Measurements from ENCODE around the gene KIF5C.

KIF5C gene

DNA sequence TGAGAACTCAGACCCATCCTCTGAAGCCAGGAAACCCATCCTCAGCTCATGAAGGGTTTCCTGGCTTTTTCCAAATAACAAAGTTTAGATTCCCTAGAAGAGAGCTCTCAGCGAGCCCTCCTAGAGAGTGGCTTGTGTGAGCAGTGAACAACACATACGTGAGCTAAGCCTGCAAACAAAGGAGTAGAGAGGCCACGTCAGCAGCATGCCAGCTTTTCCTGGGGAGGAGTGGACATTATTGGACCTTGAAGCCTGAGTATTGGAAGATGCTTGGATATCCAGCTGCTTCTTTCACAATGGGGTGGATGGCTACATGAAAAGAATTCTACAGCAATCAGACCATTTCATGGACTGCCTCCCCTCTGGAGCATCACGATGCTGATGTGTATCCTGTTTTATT is 21.1 kb downstream of the KIF5C start:
- Histone ChIP-seq H3K9me3 (ENCODE audit: severe bottlenecking) (no peaks in the 10 kb centered on the region), H3K4me1 (ENCODE audit: insufficient read depth, poor library complexity, severe bottlenecking) (no peaks in the 10 kb centered on the region), H3K36me3 (ENCODE audit: low read depth) (no peaks in the 10 kb centered on the region), H3K4me3 (ENCODE audit: severe bottlenecking) (no peak overlapping the region), H3K27ac (ENCODE audit: poor library complexity, severe bottlenecking) (no peak overlapping the region), H3K27me3 (ENCODE audit: insufficient read depth, poor library complexity, severe bottlenecking) (no peaks in the 10 kb centered on the region)
- TF ChIP-seq, protein P1, sequence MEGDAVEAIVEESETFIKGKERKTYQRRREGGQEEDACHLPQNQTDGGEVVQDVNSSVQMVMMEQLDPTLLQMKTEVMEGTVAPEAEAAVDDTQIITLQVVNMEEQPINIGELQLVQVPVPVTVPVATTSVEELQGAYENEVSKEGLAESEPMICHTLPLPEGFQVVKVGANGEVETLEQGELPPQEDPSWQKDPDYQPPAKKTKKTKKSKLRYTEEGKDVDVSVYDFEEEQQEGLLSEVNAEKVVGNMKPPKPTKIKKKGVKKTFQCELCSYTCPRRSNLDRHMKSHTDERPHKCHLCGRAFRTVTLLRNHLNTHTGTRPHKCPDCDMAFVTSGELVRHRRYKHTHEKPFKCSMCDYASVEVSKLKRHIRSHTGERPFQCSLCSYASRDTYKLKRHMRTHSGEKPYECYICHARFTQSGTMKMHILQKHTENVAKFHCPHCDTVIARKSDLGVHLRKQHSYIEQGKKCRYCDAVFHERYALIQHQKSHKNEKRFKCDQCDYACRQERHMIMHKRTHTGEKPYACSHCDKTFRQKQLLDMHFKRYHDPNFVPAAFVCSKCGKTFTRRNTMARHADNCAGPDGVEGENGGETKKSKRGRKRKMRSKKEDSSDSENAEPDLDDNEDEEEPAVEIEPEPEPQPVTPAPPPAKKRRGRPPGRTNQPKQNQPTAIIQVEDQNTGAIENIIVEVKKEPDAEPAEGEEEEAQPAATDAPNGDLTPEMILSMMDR (IDR thresholded peaks at IDR 0.05; ENCODE audit: poor library complexity, severe bottlenecking), result no peak
- no peak for DNase-seq (ENCODE audit: low spot score)
- ATAC-seq (ENCODE audit: low read depth), result no peak

DNA sequence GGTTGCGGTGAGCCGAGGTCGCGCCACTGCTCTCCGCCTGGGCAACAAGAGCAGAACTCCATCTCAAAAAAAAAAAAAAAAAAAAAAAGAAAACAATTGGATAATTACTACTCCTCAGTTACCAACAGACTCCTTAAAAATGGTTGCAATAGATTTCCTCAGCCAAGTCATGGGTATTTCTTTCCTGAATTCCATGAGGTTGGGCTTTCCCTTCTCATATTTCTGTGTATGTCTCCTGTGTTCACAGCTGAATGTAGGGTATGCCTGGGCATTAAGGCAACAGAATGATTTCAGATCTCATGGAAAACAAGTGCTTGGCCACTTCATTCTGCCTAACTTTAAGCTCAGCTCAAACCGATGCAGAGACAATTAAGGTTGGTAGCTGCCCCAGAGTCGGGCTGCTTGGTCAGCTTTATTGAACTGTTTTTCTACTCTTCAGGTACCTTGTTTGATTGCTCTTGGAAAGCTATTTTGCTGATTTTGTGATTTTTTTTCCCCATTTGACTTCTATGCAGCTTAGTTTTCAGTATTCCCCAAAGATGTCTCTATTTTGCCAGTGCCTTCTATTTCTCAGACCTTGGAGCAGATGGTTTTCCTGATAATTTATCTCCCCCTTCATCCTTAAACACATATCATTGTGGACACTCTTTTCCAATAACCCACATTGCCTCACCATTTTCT is 24.8 kb downstream of the KIF5C start:
- Histone ChIP-seq H3K27ac (ENCODE audit: poor library complexity, severe bottlenecking) (no peak overlapping the region), H3K9me3 (ENCODE audit: severe bottlenecking) (no peaks in the 10 kb centered on the region), H3K36me3 (ENCODE audit: low read depth) (no peaks in the 10 kb centered on the region), H3K27me3 (ENCODE audit: insufficient read depth, poor library complexity, severe bottlenecking) (no peaks in the 10 kb centered on the region), H3K4me1 (ENCODE audit: insufficient read depth, poor library complexity, severe bottlenecking) (no peaks in the 10 kb centered on the region), H3K4me3 (ENCODE audit: severe bottlenecking) (no peak overlapping the region)
- TF ChIP-seq, protein P1 (IDR thresholded peaks at IDR 0.05; ENCODE audit: poor library complexity, severe bottlenecking), result no peak
- no peak for DNase-seq (ENCODE audit: low spot score)
- no peak for ATAC-seq (ENCODE audit: low read depth)

DNA sequence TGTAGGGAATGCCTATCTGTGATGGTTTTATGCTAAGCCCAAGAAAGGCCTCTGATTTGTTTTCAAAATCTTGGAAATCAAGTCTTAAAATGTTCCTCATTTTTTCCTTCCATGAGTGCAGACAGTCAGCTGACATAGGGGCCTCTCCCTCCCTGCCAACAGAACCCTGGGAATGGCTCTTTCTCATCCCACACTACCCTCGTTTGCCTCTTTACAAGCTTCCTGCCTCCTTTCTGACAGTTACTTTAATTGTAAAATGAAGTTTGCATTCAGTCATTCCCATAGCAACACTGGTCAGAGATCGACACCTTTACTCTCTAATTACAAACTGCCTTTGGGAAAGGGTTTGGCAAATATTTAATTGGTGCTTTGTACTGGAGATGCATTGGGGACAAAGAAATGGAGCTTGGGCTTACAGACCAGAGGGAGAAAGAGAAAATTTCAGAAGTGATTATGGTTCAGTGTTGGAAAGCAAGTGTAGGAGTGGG is 25.4 kb downstream of the KIF5C start:
- ATAC-seq (ENCODE audit: low read depth) (no peak), DNase-seq (ENCODE audit: low spot score) (no peak)
- H3K27me3 ChIP-seq (ENCODE audit: insufficient read depth, poor library complexity, severe bottlenecking), result no peaks in the 10 kb centered on the region
- TF ChIP-seq, protein P1 (IDR thresholded peaks at IDR 0.05; ENCODE audit: poor library complexity, severe bottlenecking), result no peak
- H3K4me3 ChIP-seq (ENCODE audit: severe bottlenecking), result no peak overlapping the region
- H3K27ac ChIP-seq (ENCODE audit: poor library complexity, severe bottlenecking), result no peak overlapping the region
- H3K36me3 ChIP-seq (ENCODE audit: low read depth), result no peaks in the 10 kb centered on the region
- no peaks in the 10 kb centered on the region for H3K4me1 ChIP-seq (ENCODE audit: insufficient read depth, poor library complexity, severe bottlenecking)
- H3K9me3 ChIP-seq (ENCODE audit: severe bottlenecking), result no peaks in the 10 kb centered on the region

DNA sequence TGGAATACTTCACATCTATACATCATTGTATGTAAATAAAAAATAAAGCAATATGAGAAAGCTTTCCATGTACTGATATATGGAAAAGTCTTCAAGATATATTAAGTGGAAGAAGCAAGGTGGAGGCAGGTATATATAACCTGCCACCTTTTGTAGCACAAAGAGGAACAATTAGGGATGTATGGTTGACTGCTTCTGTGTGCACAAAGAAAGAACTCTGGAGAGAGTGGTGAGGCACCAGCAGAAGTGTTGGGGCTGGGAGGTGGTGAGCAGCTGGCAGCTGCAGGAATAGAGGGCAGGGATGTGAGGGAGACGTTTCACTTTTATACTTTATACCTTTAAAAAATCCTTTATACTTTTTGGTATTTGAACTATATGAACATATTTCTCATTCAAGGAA is 26.1 kb downstream of the KIF5C start:
- Histone ChIP-seq H3K9me3 (ENCODE audit: severe bottlenecking) (no peaks in the 10 kb centered on the region), H3K27me3 (ENCODE audit: insufficient read depth, poor library complexity, severe bottlenecking) (no peaks in the 10 kb centered on the region), H3K27ac (ENCODE audit: poor library complexity, severe bottlenecking) (no peak overlapping the region), H3K4me3 (ENCODE audit: severe bottlenecking) (no peak overlapping the region), H3K4me1 (ENCODE audit: insufficient read depth, poor library complexity, severe bottlenecking) (no peaks in the 10 kb centered on the region), H3K36me3 (ENCODE audit: low read depth) (no peaks in the 10 kb centered on the region)
- ATAC-seq (ENCODE audit: low read depth) (no peak), DNase-seq (ENCODE audit: low spot score) (no peak)
- TF ChIP-seq, protein P1 (IDR thresholded peaks at IDR 0.05; ENCODE audit: poor library complexity, severe bottlenecking), result no peak

DNA sequence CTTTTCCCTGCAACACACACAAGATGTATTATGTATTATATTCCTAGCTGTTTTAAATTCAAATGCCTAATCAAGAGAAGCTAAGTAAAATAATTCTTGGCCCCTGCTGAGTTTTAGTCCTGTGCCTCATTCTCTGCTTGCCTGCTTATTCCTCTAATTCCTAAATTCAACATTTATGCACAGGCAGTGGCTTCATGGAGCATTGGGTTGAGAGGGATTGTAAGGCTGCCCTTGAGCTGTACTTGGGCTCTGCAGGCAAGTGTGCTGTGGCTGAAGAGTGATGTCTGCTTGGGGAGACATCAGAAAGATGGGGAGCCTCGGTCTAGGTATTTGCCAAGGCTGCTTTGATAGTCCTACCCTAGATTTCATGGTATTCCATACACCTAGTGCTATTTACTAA is 27.8 kb downstream of the KIF5C start:
- ATAC-seq (ENCODE audit: low read depth) (no peak), DNase-seq (ENCODE audit: low spot score) (no peak)
- no peaks in the 10 kb centered on the region for H3K9me3 ChIP-seq (ENCODE audit: severe bottlenecking)
- H3K27ac ChIP-seq (ENCODE audit: poor library complexity, severe bottlenecking), result no peak overlapping the region
- H3K36me3 ChIP-seq (ENCODE audit: low read depth), result no peaks in the 10 kb centered on the region
- H3K4me1 ChIP-seq (ENCODE audit: insufficient read depth, poor library complexity, severe bottlenecking), result no peaks in the 10 kb centered on the region
- no peaks in the 10 kb centered on the region for H3K27me3 ChIP-seq (ENCODE audit: insufficient read depth, poor library complexity, severe bottlenecking)
- no peak overlapping the region for H3K4me3 ChIP-seq (ENCODE audit: severe bottlenecking)
- TF ChIP-seq, protein P1 (IDR thresholded peaks at IDR 0.05; ENCODE audit: poor library complexity, severe bottlenecking), result no peak

Measured in RWPE2 (cell line).